ENCODE results near the gene NSUN5. TPM values are rescaled to one million over a fixed set of nuclear protein-coding genes. Genes with fewer than 3 reads are reported as not detected.
"Not testable (repeated sequence)": the region's sequence is repeated elsewhere in the genome, so short reads cannot be mapped to it uniquely, and the experiment has no call there.

The NSUN5 gene
- polyA plus RNA-seq, 10 donors, result 14.2 to 19.9 (median 17.1) TPM

GRCh38 chr7:73299812-73300211, 8.8 kb downstream of the NSUN5 start:
- not testable (repeated sequence) for DNase-seq

DNA sequence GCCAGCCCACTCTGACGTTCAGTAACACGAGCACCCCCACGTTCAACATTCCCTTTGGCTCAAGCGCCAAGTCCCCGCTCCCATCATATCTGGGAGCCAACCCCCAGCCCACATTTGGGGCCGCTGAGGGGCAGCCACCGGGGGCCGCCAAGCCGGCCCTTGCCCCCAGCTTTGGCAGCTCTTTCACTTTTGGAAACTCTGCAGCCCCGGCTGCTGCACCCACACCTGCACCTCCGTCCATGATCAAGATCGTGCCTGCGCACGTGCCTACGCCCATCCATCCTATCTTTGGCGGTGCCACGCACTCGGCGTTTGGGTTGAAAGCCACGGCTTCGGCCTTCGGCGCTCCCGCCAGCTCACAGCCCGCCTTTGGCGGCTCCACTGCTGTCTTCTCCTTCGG, 10.9 kb downstream of the NSUN5 start:
- not testable (repeated sequence) for DNase-seq

- DNase-seq, result not testable (repeated sequence)
Measured at GRCh38 chr7:73297235-73297634, 11.4 kb downstream of the NSUN5 start.

- DNase-seq, result not testable (repeated sequence)
Measured at GRCh38 chr7:73277210-73277609, 31.4 kb downstream of the NSUN5 start.

DNA sequence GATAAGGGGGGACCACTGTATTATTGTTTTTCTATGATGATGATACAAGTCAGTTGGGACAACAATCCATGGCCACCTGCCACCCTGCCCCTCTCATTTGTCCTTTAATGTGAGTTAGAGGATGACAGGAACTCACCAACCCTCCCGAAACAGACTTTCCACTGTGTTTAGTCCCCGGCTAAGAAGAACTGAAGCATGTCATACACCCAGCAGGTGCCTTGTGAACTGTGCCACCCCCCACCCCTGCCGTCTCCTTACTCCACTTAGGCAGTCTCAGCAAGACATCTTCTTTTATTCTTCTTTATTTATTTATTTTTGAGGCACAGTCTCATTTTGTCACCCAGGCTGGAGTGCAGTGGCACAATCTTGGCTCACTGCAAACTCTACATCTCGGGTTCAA, 40.8 kb downstream of the NSUN5 start:
- not testable (repeated sequence) for DNase-seq

- DNase-seq, result not testable (repeated sequence)
Measured at GRCh38 chr7:73266719-73267368, 41.8 kb downstream of the NSUN5 start.

DNA sequence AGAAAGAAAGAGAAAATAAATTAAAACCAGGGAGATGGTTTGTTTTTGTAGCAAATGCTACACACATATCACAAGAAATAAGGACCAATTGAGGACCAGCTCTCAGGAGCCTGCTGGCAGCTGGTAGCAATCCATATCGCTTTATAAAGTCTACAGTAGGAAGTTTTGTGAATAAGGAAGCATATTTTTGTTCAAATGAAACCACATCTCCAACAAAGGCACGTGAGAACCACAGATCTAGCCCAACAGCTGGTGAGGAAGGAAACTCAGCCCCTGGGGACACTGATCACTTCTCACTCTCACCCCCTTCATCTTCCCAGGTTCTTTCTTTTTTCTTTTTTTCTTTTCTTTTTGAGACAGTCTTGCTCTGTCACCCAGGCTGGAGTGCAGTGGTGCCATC, 46.2 kb downstream of the NSUN5 start:
- not testable (repeated sequence) for DNase-seq

Other genes with a start within 250 kb of the NSUN5 start
- gene SPDYE9, start 222.8 kb downstream of the NSUN5 start, polyA plus RNA-seq (ENCODE audit: insufficient read length in 10 of 10), result under 1 TPM; 0.10 to 0.55 (median 0.13) TPM
- under 1 TPM; 0.19 to 0.87 (median 0.42) TPM for gene TRIM50, start 19.3 kb upstream of the NSUN5 start, polyA plus RNA-seq (ENCODE audit: insufficient read length in 10 of 10)
- gene FKBP6, start 19.3 kb upstream of the NSUN5 start, polyA plus RNA-seq (ENCODE audit: insufficient read length in 10 of 10), result under 1 TPM in 8 of 10 donors, not detected in 2; 0.12 to 0.76 (median 0.23) TPM
- 10 to 100 TPM in 7 of 10 donors, 1 to 10 TPM in 3; 8.5 to 19.7 (median 14.8) TPM for gene FZD9, start 125.0 kb upstream of the NSUN5 start, polyA plus RNA-seq (ENCODE audit: insufficient read length in 10 of 10)
- 10 to 100 TPM; 46.3 to 60.5 (median 50.3) TPM for gene BAZ1B, start 213.5 kb upstream of the NSUN5 start, polyA plus RNA-seq (ENCODE audit: insufficient read length in 10 of 10)
- gene BCL7B, start 248.9 kb upstream of the NSUN5 start, polyA plus RNA-seq (ENCODE audit: insufficient read length in 10 of 10), result 10 to 100 TPM; 27.2 to 34.7 (median 31.0) TPM